ENCODE data around the gene ZFYVE28.

ZFYVE28 gene

GRCh38 chr4:2352171-2352570 is 66.3 kb downstream of the ZFYVE28 start:
- no peak for DNase-seq (ENCODE audit: low spot score)

- DNase-seq (ENCODE audit: low spot score) = no peak
These were observed 67.5 kb downstream of the ZFYVE28 start for GRCh38 chr4:2350982-2351381.

GRCh38 chr4:2348786-2349185 is 69.7 kb downstream of the ZFYVE28 start:
- DNase-seq (ENCODE audit: low spot score) = no peak

GRCh38 chr4:2347190-2347589 is 71.3 kb downstream of the ZFYVE28 start:
- no peak for DNase-seq (ENCODE audit: low spot score)

DNA sequence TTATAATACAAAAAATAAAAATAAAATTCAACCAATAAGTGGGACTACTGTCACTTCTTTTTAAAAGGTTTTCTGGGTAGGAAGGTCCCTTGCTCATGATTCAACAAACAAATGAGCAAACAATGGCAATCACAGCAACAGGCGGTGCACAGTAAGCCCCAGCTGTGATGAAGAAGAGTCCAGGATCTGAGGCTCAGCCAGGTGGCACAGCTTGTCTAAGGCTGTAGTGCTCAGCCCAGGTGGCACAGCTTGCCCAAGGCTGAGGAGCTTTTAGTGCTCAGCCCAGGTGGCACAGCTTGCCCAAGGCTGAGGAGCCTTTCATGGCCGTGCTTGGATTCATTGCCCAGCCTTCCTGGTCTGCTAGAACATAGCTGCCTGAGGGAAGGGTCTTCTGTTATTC is 75.0 kb downstream of the ZFYVE28 start:
- no peak for DNase-seq (ENCODE audit: low spot score)

- no peak for DNase-seq (ENCODE audit: low spot score)
These were observed 76.4 kb downstream of the ZFYVE28 start for GRCh38 chr4:2341911-2342652.

GRCh38 chr4:2341261-2341841 is 77.1 kb downstream of the ZFYVE28 start:
- no peak for DNase-seq (ENCODE audit: low spot score)

- no peak for DNase-seq (ENCODE audit: low spot score)
These were observed 78.0 kb downstream of the ZFYVE28 start for GRCh38 chr4:2340272-2341061.

DNA sequence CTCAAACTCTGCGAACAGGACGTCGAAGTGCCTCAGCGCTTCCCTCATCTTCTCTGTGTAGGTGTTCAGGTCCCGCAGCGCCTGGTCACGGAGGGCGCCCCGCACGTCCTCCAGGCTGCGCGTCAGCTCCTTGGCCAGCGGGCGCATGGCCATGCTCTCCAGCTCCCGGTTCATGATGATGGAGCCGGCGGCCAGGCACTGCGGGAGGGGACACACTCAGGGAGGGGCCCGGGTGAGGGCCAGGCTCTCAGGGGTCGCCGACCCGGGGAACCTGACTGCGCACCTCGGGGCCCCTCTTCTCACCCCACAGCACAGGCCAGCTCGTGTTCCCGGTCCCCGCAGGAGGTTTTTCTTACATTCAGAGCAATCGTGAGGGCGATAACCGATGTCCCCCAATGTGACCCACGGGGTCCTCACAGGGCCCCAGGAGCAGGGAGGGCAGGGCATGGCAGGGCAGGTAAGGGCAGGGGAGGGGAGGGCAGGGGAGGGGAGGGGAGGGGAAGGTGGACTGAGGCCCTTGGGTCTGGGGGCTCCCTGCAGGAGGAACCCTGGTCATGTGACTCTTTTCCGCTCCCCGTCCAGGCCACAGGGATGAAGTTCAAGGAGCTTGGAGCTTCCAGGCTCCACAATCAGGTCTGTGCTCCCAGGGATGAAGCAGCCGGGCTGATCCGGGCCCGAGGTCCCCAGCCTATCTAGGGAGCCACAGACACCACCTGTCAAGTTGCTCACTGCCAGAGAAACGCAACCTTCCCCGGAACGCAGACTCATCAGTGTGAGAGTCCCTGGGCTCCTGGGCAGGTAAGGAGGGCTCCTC is 78.8 kb downstream of the ZFYVE28 start:
- no peak for DNase-seq (ENCODE audit: low spot score)

DNA sequence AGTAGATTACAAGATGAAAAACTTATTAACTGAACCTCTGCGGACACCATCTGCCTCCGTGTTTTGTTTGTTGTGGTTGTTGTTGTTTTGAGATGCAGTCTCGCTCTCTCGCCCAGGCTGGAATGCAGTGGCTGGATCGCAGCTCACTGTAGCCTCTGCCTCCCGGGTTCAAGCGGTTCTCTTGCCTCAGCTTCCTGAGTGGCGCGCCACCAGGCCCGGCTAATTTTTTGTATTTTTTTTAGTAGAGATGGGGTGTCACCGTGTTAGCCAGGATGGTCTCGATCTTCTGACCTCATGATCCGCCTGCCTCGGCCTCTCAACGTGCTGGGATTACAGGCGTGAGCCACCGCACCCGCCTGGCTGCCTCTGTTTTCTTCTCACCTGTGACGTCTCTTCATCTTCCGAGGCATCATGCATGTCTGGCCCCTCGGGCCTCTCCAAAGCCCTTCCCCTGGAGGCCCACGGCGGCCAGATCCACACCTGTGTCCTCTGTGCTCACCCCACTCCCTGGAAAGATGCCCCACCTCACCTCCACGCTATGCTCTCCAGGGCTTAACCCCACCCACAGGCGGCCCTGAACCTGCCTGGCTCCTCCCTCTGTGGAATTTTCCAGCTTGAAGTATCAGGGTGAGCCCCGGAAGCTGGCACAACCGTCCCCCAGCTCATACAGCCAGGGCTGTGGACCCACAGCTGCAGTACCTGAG is 79.5 kb downstream of the ZFYVE28 start:
- no peak for DNase-seq (ENCODE audit: low spot score)

- DNase-seq (ENCODE audit: low spot score) = no peak
These were observed 80.5 kb downstream of the ZFYVE28 start for GRCh38 chr4:2337896-2338295.

GRCh38 chr4:2337131-2337723 is 81.2 kb downstream of the ZFYVE28 start:
- no peak for DNase-seq (ENCODE audit: low spot score)

DNA sequence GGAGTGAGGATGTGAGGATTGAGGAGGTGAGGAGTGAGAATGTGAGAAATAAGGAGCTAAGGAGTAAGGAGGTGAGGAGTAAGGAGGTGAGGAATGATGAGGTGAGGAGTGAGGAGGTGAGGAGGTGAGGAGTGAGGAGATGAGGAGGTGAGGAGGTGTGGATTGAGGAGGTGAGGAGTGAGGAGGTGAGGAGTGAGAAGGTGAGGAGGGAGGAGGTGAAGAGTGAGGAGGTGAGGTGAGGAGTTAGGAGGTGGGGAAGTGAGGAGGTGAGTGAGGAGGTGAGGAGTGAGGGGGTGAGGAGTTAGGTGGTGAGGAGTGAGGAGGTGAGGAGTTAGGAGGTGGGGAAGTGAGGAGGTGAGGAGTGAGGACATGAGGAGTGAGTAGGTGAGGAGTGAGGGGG is 81.8 kb downstream of the ZFYVE28 start:
- DNase-seq (ENCODE audit: low spot score) = no peak

GRCh38 chr4:2335729-2336101 is 82.7 kb downstream of the ZFYVE28 start:
- no peak for DNase-seq (ENCODE audit: low spot score)

DNA sequence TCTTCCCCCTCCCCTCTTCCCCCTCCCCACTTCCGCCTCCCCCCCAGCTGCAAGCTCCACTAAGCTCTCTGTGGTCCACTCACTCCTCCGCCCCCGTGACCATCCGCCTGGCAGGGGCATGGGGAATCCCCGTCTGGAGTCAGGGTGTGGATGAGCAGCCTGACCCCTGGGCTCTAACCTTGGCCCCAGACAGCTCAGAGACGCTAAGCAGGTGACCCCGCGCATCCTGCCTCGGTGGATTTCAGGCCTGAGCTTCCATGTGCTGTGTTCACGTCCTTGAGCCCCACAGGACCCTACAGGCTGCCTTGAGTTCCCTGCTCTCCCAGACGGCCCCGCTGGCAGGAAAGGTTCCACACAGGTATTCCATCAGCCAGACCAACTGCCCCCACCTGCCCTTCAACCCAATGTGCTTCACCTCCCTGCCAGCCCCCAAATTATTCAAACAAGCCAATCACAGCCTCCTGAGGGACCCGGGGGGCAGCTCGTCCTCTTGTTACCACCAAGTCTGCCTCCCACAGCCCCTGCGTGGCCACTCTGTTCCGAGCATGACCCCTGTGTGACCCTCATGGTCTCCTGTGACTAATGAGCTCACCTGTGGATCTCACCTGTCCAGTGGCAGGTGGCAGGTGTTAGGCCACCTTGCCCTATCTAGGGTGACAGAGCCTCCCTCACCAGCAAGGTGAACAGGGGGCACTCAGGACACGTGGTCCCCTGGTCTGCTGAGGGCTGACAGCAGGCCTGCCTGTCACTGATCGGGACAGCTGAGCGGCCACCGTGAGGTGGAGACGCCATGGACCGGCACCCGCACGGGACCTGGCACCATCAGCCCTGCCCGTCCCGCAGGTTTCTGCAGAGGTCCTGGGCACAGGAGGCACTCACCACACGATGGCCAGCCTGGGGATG is 83.4 kb downstream of the ZFYVE28 start:
- DNase-seq (ENCODE audit: low spot score) = no peak

DNA sequence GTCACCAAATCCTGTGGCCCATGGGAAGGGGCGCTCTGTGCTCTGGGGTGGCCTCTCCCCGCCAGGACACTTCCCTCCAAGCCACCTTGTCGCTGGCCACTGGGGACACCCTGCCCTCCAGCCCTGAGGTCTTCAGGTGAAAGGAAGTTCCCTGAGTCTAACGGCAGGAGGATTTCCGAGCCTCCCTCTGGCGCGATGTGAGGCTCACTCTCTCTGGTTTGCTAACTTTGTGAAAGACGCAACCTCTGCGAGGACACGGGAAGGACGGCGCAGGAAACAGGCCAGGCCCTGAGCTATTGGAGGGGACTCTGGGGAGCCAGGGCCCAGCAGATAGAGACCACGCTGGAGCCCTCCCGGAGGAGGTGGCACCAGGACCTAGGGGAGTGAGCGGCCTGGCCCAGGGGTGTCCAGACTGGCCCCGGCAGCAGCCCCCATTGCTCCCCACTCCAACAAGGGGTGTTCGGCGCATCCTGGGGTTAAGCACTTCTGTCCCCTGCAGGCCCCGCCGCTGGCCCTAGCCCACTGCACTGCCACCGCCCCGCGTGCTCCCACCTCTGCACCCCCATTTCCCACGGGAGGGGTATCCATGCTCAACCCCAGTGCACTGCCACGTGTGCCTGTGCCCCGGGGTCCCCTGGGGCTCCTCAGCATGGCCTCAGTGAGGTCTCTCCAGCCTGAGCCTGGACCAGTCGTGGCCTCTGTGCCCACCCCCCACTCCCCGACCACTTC is 84.4 kb downstream of the ZFYVE28 start:
- no peak for DNase-seq (ENCODE audit: low spot score)

DNA sequence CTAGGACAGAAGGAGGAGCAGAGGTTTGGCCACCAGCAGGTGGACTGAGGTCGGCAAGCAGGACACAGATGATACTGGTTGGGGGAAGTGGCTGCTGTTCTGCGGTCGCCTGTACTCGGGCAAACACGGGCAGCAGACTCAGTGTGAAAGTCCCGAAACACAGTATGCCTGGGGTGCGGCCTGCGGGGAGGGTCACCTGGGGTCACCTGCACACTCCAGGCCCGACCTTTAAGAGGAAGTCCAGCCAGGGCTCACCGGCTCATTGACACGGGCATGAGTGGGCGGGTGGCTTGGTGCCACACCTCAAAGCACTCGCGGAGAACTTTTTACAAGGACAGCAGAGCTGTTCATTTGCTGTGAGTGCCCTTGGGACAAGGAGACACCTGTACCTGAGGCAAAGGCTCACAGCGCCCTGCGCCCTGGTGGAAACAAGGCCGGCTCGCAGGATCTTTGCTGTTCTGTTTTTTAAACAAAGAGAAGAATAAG is 85.0 kb downstream of the ZFYVE28 start:
- DNase-seq (ENCODE audit: low spot score) = no peak

- no peak for DNase-seq (ENCODE audit: low spot score)
These were observed 85.5 kb downstream of the ZFYVE28 start for GRCh38 chr4:2332976-2333319.

DNA sequence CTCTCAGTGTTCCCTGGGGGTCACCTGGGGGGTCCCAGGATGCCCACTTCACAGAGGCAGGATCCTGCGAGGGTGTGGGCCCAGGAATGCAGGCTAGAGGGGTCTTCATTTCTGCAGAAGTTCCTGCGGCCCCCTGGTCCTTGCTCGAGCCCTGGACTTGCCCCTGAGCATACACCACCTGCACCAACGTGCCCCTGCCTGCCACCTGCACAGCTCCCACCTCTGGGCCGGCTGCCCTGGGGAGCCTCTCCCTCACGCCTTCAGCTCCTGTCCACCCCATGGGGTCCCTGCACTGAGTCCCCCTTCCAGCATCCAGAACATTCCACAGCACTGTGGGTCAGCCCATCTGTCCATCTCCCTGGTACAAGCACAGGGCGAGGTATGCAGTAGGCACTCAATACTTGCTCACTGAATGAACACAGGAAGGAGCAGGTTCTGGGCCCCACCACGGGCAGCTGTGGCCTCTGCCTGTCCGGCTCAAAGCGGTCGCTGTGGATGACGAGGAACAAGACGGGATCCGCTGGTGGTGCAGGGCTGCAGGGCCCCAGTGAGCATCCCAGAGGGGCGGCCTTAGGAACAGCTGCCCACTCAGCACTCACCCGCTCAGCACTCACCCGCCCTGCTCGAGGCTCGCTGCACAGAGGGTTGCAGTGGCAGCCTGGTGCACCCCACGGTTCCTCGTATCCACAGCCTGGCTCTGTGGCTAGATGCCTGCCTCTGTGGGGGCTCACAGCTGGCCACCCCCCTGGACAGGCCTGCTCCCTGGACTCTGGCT is 86.1 kb downstream of the ZFYVE28 start:
- DNase-seq (ENCODE audit: low spot score) = no peak

Measured in NAMALWA (cell line).